ENCODE results near the gene C14orf132. TPM values are rescaled to one million over a fixed set of nuclear protein-coding genes. Genes with fewer than 3 reads are reported as not detected.

Gene C14orf132
- total and polyA plus RNA-seq, 2 experiments from 2014 or later = 13.9 to 14.1 TPM

GRCh38 chr14:96135285-96135684, 96.1 kb downstream of the C14orf132 start:
- H3K4me3 ChIP-seq = no peak overlapping the region
- no peak overlapping the region for H3K27ac ChIP-seq
- H3K9me3 ChIP-seq (ENCODE audit: low read depth) = no peaks in the 10 kb centered on the region
- no peaks in the 10 kb centered on the region for H3K36me3 ChIP-seq
- peak in 1 of 2 donors; percentile 43 for DNase-seq (ENCODE audit: low read depth in 1 of 2, low spot score in 1 of 2)
- no peaks in the 10 kb centered on the region for H3K4me1 ChIP-seq (ENCODE audit: low read depth)
- H3K27me3 ChIP-seq = no peaks in the 10 kb centered on the region
- TF ChIP-seq CTCF (IDR thresholded peaks at IDR 0.05; ENCODE audit: low read depth, low read length) = no peak

DNA sequence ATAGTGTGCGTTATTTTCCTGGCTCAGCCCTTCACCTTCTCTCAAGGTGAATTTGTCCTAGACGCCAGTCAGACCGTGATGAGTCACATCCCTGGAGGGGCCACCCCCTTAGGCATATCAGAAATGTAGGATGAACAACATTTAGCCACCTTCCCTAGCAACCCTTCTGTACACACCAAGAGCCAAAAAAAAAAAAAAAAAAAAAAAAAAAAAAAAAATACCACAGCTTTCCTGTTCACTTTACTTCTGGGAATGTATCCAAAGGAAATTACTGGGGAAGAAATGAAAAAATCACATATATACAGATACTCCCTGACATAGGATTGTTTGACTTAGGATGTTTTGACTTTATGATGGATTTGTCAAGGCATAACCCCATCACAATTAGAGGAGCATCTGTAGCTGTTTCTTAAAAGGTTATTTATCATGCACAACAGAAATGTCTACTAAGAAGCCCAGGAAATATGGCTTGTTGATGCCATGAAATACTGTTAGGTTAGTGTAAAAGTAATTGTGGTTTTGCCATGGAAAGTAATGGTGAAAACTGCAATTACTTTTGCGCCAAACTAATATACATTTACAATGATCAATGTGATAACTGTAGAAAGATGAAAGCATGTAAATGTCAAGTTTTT, 97.3 kb downstream of the C14orf132 start:
- H3K27me3 ChIP-seq = no peaks in the 10 kb centered on the region
- DNase-seq (ENCODE audit: low read depth in 1 of 2, low spot score in 1 of 2) = peak in 1 of 2 donors; percentile 84
- H3K4me3 ChIP-seq = no peak overlapping the region
- no peaks in the 10 kb centered on the region for H3K36me3 ChIP-seq
- no peak overlapping the region for H3K27ac ChIP-seq
- no peak for TF ChIP-seq CTCF (IDR thresholded peaks at IDR 0.05; ENCODE audit: low read depth, low read length)
- H3K9me3 ChIP-seq (ENCODE audit: low read depth) = no peaks in the 10 kb centered on the region
- no peaks in the 10 kb centered on the region for H3K4me1 ChIP-seq (ENCODE audit: low read depth)

- Histone ChIP-seq H3K36me3 (no peaks in the 10 kb centered on the region), H3K4me1 (ENCODE audit: low read depth) (no peaks in the 10 kb centered on the region), H3K4me3 (no peak overlapping the region), H3K27me3 (no peaks in the 10 kb centered on the region), H3K27ac (no peak overlapping the region), H3K9me3 (ENCODE audit: low read depth) (no peaks in the 10 kb centered on the region)
- DNase-seq (ENCODE audit: low read depth in 1 of 2, low spot score in 1 of 2) = no peak
- no peak for TF ChIP-seq CTCF (IDR thresholded peaks at IDR 0.05; ENCODE audit: low read depth, low read length)
Observed at GRCh38 chr14:96138241-96138640, 99.1 kb downstream of the C14orf132 start.

DNA sequence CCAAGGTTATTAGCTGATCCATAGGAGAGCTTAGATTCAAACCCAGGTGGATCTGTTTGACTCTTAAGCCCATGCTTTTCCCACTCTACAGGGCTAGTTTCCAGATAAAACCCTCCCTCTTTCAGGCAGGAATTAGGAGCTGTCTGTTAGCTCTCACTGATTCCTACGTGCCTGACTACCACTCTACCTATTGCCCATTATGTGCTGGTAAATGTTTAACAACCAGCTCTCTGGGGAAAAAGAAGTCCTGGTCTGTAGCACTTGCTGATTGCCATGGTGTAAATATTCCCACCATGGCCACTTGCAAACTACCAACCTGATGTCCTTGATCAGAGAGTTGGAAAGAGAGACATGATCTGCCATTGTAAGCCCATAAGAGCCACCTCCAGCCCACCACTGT, 100.0 kb downstream of the C14orf132 start:
- H3K27me3 ChIP-seq = no peaks in the 10 kb centered on the region
- TF ChIP-seq CTCF (IDR thresholded peaks at IDR 0.05; ENCODE audit: low read depth, low read length) = no peak
- H3K27ac ChIP-seq = no peak overlapping the region
- no peaks in the 10 kb centered on the region for H3K4me1 ChIP-seq (ENCODE audit: low read depth)
- no peak overlapping the region for H3K4me3 ChIP-seq
- DNase-seq (ENCODE audit: low read depth in 1 of 2, low spot score in 1 of 2) = no peak
- H3K36me3 ChIP-seq = no peaks in the 10 kb centered on the region
- H3K9me3 ChIP-seq (ENCODE audit: low read depth) = no peaks in the 10 kb centered on the region

GRCh38 chr14:96139879-96140278, 100.7 kb downstream of the C14orf132 start:
- no peaks in the 10 kb centered on the region for H3K9me3 ChIP-seq (ENCODE audit: low read depth)
- no peak overlapping the region for H3K27ac ChIP-seq
- TF ChIP-seq CTCF (IDR thresholded peaks at IDR 0.05; ENCODE audit: low read depth, low read length) = no peak
- H3K36me3 ChIP-seq = no peaks in the 10 kb centered on the region
- no peak for DNase-seq (ENCODE audit: low read depth in 1 of 2, low spot score in 1 of 2)
- H3K4me3 ChIP-seq = no peak overlapping the region
- no peaks in the 10 kb centered on the region for H3K4me1 ChIP-seq (ENCODE audit: low read depth)
- no peaks in the 10 kb centered on the region for H3K27me3 ChIP-seq
